ENCODE results near the gene C3orf85.

C3orf85 gene

DNA sequence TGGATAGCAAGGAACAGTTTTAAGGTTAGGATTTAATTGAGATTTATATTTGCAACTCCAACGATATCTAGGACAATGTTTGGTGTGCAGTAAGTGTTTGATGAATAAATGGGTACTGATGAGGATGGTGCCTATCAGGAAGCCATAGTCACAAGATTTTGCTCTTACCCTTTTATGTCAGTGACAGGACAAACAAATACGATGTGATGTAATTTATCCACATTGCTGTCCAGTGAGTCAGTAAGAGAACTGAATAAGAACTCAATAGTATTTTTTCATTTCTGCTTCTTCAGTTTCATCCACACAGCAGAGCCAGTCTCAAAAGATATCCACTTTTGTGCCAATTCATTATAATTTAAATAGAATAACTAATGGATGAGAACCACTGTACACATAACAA lies 18.5 kb downstream of the C3orf85 start:
- DNase-seq = no peak

DNA sequence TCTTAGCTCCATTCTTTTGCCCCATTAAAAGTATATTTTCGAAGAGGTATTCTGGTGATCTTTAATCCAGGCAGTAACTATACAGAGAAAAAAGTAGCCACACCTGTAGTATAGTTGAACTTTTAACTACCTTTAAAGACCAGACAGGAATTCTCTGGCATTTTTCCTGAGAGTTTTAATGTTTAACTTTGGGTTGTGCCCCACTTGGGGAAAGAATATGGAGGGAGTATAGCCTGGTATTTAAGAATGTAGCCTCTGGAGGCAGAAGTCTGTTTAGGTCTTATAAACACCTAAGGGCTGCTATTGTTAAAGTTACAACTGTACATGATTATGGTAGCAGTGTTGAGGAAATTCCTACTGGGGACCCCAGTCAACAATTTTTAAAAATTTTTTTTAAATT lies 19.3 kb downstream of the C3orf85 start:
- no peak for DNase-seq

GRCh38 chr3:109161487-109162123 lies 25.1 kb downstream of the C3orf85 start:
- DNase-seq = no peak

DNA sequence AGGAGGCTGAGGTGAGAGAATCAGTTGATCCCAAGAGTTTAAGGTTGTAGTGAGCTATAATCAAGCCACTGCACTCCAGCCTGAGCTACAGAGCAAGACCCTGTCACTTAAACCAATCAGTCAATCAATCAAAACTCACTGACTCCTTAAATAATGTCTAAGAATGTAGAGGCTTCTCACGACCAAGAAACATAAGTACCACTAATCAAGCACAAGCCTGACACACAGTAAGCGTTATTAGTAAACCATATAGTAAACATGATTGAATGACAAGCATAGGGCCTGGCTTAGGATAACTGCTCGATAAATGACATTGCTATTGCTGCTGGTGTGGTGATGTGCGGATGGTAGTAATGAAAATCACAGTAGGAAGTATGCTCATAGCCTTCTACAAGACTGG lies 29.4 kb downstream of the C3orf85 start:
- no peak for DNase-seq

DNA sequence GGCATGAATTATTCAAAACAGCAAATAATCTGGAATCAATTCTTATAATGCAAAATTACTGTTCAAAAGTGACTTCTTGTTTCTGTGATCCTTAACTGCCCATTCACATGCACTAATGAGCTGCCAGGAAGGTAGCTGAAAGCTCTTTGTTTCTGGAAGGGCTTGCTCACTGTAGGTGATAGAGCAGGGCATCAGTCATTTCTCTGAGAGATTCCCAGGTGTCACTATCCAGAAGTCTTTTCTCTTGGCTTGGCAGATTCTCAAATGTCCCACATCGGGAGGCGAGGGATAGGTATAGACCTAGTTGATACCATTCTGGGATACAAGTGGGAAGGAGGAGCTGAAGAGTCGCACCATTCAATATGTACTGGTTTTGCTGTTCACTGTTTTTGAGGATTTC lies 35.0 kb downstream of the C3orf85 start:
- no peak for DNase-seq

- DNase-seq = no peak
These were observed 38.9 kb downstream of the C3orf85 start for GRCh38 chr3:109175411-109175810.

- no peak for DNase-seq
These were observed 40.2 kb downstream of the C3orf85 start for GRCh38 chr3:109176726-109177125.

GRCh38 chr3:109177908-109178307 lies 41.4 kb downstream of the C3orf85 start:
- no peak for DNase-seq

GRCh38 chr3:109178708-109179107 lies 42.2 kb downstream of the C3orf85 start:
- peak; percentile 42 for DNase-seq

GRCh38 chr3:109184726-109185125 lies 48.2 kb downstream of the C3orf85 start:
- no peak for DNase-seq

DNA sequence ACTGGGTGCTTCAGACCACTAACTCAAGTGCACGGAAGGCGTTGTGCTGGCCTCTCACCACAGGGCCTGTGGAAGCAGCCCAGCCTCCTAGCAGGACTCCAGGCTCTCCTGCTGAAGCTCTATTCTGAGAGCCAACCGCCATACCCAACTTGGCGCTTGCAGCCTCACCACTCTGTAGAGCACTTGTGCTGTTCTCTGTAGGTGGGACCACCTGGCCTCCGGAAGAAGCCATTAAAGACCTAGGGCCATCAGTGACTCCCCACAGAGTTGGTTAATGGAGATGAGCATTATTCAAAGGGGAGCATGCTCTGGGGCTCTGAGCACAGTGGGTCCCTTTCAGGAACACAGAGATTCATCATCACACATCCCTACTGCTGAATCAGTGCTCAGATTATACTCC lies 50.9 kb downstream of the C3orf85 start:
- DNase-seq = no peak

GRCh38 chr3:109188741-109189140 lies 52.2 kb downstream of the C3orf85 start:
- DNase-seq = peak; percentile 28

- no peak for DNase-seq
These were observed 54.9 kb downstream of the C3orf85 start for GRCh38 chr3:109191421-109191820.

- no peak for DNase-seq
These were observed 59.3 kb downstream of the C3orf85 start for GRCh38 chr3:109195815-109196214.
